Urinary bladder (tissue), 4 donors: ENCODE measurements around the gene APOBEC2. TPM values are rescaled to one million over a fixed set of nuclear protein-coding genes. Genes with fewer than 3 reads are reported as not detected.

Experiments used
- DNase-seq: peaks from one replicate; pipeline ENCODE4 v3.0.0-alpha.2; 2015; ENCODE audit errors: extremely low spot score
- H3K27ac ChIP-seq: one replicate; pipeline ENCODE4 v1.5.1; 2013; ENCODE audit warnings: low read depth, mild to moderate bottlenecking, moderate library complexity
- H3K36me3 ChIP-seq: one replicate; pipeline ENCODE4 v1.6.1; 2013; ENCODE audit warnings: mild to moderate bottlenecking, moderate library complexity; ENCODE audit not compliant: insufficient read depth
- H3K4me1 ChIP-seq: one replicate; pipeline ENCODE4 v1.6.1; 2013; ENCODE audit warnings: mild to moderate bottlenecking, moderate library complexity; ENCODE audit not compliant: insufficient read depth
- H3K4me3 ChIP-seq: one replicate; pipeline ENCODE4 v1.5.1; 2013; ENCODE audit warnings: low read depth, low read length
- WGBS: extraction: QIAGEN DNeasy Blood & Tissue Kit; methylation state at CpG from one replicate; pipeline ENCODE4 v1.1.7; 2013; 5-methylcytosine and 5-hydroxymethylcytosine counted together
- polyA plus RNA-seq: library from polyadenylated mRNA; stranded (reverse); fragments of 200-250 nt; gene quantifications from one replicate; pipeline ENCODE4 v1.2.3, GENCODE V29; 2013
- total RNA-seq: library from RNA; depleted of rRNA; stranded (reverse); fragments of >200 nt; gene quantifications from one replicate; pipeline ENCODE4 v1.2.3, GENCODE V29; 2014
- donor health status: healthy with polysubstance abuse.
- donor health status: healthy.

The APOBEC2 gene
- total and polyA plus RNA-seq, 2 donors: 0.41 to 11.4 TPM

GRCh38 chr6:41056768-41057490 is 3.9 kb downstream of the APOBEC2 start:
- no peaks in the 10 kb centered on the region for H3K36me3 ChIP-seq
- 62% methylated on average over 6 of the region's 6 CpGs for WGBS
- no peak for DNase-seq
- H3K27ac ChIP-seq: no peak overlapping the region
- H3K4me3 ChIP-seq: no peak overlapping the region
- H3K4me1 ChIP-seq: no peaks in the 10 kb centered on the region

GRCh38 chr6:41058783-41059181 is 5.8 kb downstream of the APOBEC2 start:
- Histone ChIP-seq H3K36me3 (no peaks in the 10 kb centered on the region), H3K4me3 (no peak overlapping the region), H3K27ac (no peak overlapping the region), H3K4me1 (no peaks in the 10 kb centered on the region)
- no peak for DNase-seq
- WGBS: 69% methylated on average over 2 of the region's 2 CpGs

- no peak overlapping the region for H3K27ac ChIP-seq
- no peak for DNase-seq
Measured at GRCh38 chr6:41059556-41059955, 6.6 kb downstream of the APOBEC2 start.

DNA sequence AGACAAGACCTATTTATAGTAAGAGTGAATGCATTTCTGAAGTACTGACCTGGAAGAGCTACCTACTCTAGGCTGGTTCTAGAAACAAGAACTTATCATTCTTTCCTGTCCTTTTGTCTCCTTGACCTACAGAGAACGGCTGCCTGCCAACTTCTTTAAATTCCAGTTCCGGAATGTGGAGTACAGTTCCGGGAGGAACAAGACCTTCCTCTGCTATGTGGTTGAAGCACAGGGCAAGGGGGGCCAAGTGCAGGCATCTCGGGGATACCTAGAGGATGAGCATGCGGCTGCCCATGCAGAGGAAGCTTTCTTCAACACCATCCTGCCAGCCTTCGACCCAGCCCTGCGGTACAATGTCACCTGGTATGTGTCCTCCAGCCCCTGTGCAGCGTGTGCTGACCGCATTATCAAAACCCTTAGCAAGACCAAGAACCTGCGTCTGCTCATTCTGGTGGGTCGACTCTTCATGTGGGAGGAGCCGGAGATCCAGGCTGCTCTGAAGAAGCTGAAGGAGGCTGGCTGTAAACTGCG is 8.3 kb downstream of the APOBEC2 start:
- Histone ChIP-seq H3K27ac (no peak overlapping the region), H3K4me1 (no peaks in the 10 kb centered on the region), H3K4me3 (no peak overlapping the region), H3K36me3 (peaks cover 2% of the 10 kb centered on the region)
- no peak for DNase-seq
- 83% methylated on average over 13 of the region's 13 CpGs for WGBS

More at GRCh38 chr6:41059556-41059955, 6.6 kb downstream of the APOBEC2 start:
- Histone ChIP-seq H3K36me3 (no peaks in the 10 kb centered on the region), H3K4me1 (no peaks in the 10 kb centered on the region), H3K4me3 (no peak overlapping the region)
- WGBS: 40% methylated on average over 1 of the region's 1 CpG

- Histone ChIP-seq H3K27ac (no peak overlapping the region), H3K4me1 (no peaks in the 10 kb centered on the region), H3K36me3 (peaks cover 2% of the 10 kb centered on the region), H3K4me3 (no peak overlapping the region)
- WGBS: 78% methylated on average over 1 of the region's 1 CpG
- DNase-seq: no peak
Measured at GRCh38 chr6:41062056-41062455, 9.1 kb downstream of the APOBEC2 start.

- no peaks in the 10 kb centered on the region for H3K4me1 ChIP-seq
- no peak overlapping the region for H3K4me3 ChIP-seq
- H3K36me3 ChIP-seq: peaks cover 2% of the 10 kb centered on the region
- no peak overlapping the region for H3K27ac ChIP-seq
- 82% methylated on average over 2 of the region's 2 CpGs for WGBS
- no peak for DNase-seq
Measured at GRCh38 chr6:41063884-41064285, 10.9 kb downstream of the APOBEC2 start.

- H3K27ac ChIP-seq: no peak overlapping the region
- 70% methylated on average over 5 of the region's 5 CpGs for WGBS
Measured at GRCh38 chr6:41064841-41065240, 11.8 kb downstream of the APOBEC2 start.

DNA sequence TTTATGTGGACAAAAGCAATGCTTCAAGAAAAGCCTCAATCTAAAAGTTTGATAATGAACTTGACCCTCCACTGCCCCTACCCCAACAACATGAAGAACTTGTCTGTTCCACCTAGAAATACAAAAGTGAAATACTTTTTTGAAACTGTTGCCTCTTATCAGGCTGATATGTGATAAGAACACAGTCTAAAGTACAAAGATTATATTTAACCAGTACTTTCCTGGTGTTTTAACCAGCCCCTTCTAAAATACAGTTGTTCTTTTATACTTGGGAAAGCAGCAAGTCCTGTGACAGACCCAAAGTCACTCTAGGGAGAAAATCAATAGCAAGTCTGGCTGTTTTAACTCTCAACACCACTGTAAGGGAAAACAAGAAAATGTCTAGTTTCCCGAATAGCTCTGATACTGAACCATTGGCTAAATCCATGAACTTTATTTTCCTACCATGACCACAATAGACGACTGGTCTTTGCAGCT is 12.6 kb downstream of the APOBEC2 start:
- 91% methylated on average over 2 of the region's 2 CpGs for WGBS
- no peak overlapping the region for H3K4me3 ChIP-seq
- no peak overlapping the region for H3K27ac ChIP-seq
- H3K4me1 ChIP-seq: no peaks in the 10 kb centered on the region
- peaks cover 5% of the 10 kb centered on the region for H3K36me3 ChIP-seq
- no peak for DNase-seq

More at GRCh38 chr6:41064841-41065240, 11.8 kb downstream of the APOBEC2 start:
- H3K36me3 ChIP-seq: peaks cover 5% of the 10 kb centered on the region
- no peaks in the 10 kb centered on the region for H3K4me1 ChIP-seq
- no peak for DNase-seq
- H3K4me3 ChIP-seq: no peak overlapping the region

DNA sequence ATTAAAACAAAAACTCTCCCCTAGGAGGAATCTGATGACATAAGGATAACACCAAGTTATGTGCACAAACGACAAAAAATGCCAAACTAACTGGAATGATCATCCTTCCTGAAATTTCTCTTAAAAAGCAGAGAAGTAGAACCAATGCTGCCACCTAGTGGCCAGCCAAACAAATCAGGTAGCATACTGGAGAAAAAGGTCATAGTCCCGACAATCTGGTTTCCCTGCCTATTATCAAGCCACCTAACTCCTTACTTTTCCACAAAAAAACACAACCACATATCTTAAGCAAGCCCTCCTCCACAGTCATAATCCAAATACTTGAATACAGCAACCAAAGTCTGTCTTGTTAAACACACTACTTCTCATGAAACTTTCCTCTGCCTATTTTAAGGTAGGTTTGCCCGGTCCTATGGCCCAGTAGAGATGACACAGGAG is 13.9 kb downstream of the APOBEC2 start:
- Histone ChIP-seq H3K27ac (no peak overlapping the region), H3K4me3 (no peak overlapping the region), H3K36me3 (peaks cover 5% of the 10 kb centered on the region), H3K4me1 (no peaks in the 10 kb centered on the region)
- DNase-seq: no peak
- WGBS: 28% methylated on average over 3 of the region's 3 CpGs

- peaks cover 3% of the 10 kb centered on the region for H3K36me3 ChIP-seq
- no peak for DNase-seq
- peak overlapping the region; percentile 56 for H3K4me3 ChIP-seq
- H3K27ac ChIP-seq: peak overlapping the region; percentile 100
- H3K4me1 ChIP-seq: no peaks in the 10 kb centered on the region
- under 1% methylated on average over 16 of the region's 16 CpGs for WGBS
Measured at GRCh38 chr6:41071501-41071922, 18.5 kb downstream of the APOBEC2 start.

GRCh38 chr6:41071923-41072835 is 19.2 kb downstream of the APOBEC2 start, which contains the start of gene OARD1:
Gene OARD1 (minus strand): TSS chr6:41072356. CDS start chr6:41071634, 722 bp downstream.
- DNase-seq: peak; percentile 85
- under 1% methylated on average over 63 of the region's 63 CpGs for WGBS
- H3K4me1 ChIP-seq: no peaks in the 10 kb centered on the region
- H3K4me3 ChIP-seq: peak within 1 kb of the TSS; percentile 87
- peak within 1 kb of the TSS; percentile 100 for H3K27ac ChIP-seq
- H3K36me3 ChIP-seq: peaks cover 3% of the 10 kb centered on the region

DNA sequence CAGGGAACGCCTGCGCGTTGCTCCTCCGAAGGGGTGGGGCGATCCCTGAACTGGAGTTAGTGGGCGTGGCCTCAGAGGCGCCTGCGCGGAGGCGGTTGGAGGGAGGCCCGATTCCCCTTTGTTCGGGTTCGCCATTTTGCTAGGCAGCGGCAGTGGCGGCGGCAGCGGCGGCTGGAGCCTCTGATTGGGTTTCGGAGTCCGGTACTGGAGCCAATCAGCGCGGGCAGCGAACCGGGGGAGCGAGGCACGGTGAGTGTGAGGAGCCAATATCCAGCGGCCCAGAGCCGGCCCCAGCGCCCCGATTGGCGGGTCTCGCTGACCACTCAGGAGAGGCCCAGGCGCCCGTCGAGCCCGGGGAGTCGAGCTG is 19.8 kb downstream of the APOBEC2 start, which contains the start of gene NFYA:
Gene NFYA (plus strand): TSS at position 139 of the 367 bp plus-strand sequence. CDS start 6,116 bp downstream, outside the sequence.
- peak; percentile 99 for DNase-seq
- no peaks in the 10 kb centered on the region for H3K4me1 ChIP-seq
- H3K4me3 ChIP-seq: peak within 1 kb of the TSS; percentile 87
- peak within 1 kb of the TSS; percentile 100 for H3K27ac ChIP-seq
- WGBS: under 1% methylated on average over 37 of the region's 37 CpGs
- peaks cover 3% of the 10 kb centered on the region for H3K36me3 ChIP-seq

DNA sequence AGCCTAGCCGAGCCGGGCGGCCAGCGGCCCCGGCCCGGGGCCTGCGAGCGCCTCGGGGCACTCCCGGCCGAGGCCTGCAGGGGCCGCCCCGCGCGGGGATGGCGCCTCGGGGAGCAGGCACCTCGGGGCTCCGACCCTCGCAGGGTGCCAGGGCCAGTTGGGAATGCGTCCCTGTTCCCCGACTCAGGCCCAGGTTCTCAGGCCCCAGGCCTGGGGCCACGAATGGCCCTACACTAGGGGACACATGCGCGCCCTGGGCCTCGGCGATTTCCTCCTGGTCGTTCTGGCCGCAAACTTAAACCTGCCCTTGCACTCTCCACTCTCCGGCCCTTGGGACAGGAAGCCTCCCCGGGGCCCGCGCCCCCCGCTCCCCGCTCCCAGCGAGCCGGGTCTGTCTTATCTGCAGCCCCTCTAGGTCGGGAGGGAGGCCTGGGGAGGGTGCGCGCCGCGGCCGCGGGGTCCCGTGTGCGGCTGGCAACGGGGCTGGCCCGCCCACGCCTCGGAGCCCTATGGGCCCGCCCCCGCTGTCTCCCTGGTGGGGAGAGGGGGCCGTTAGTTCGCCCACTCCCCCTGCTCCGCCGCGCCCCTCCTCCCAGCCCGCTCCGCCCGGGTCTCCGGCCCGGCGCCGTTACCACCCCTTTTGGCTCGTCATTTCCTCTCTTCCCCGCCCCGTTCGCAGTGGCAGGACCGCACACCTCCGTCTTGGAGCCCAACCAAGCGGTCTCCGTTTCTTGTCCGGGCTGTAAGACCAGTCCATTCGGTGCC is 20.4 kb downstream of the APOBEC2 start:
- peak; percentile 62 for DNase-seq
- peaks cover 3% of the 10 kb centered on the region for H3K36me3 ChIP-seq
- under 1% methylated on average over 74 of the region's 74 CpGs for WGBS
- H3K4me3 ChIP-seq: peak overlapping the region; percentile 87
- peak overlapping the region; percentile 99 for H3K27ac ChIP-seq
- no peaks in the 10 kb centered on the region for H3K4me1 ChIP-seq
